ENCODE data around the gene SETBP1.

SETBP1 gene

GRCh38 chr18:44802508-44802907 is 121.8 kb downstream of the SETBP1 start:
- no peak for DNase-seq (ENCODE audit: low read depth)
- TF ChIP-seq POLR2A (IDR thresholded peaks at IDR 0.05; ENCODE audit: extremely low read depth, insufficient read length): no peak
- no peak for TF ChIP-seq CTCF (IDR thresholded peaks at IDR 0.05; ENCODE audit: low read depth, low read length)
- no peak for TF ChIP-seq MYC (IDR thresholded peaks at IDR 0.05; ENCODE audit: low read depth, low read length)
- TF ChIP-seq MAX (IDR thresholded peaks at IDR 0.05; ENCODE audit: low read depth, low read length): no peak
- no peak overlapping the region for H3K4me3 ChIP-seq (ENCODE audit: low read depth, low read length)

- no peak for DNase-seq (ENCODE audit: low read depth)
- TF ChIP-seq MYC (IDR thresholded peaks at IDR 0.05; ENCODE audit: low read depth, low read length): no peak
- no peak overlapping the region for H3K4me3 ChIP-seq (ENCODE audit: low read depth, low read length)
These were observed 122.4 kb downstream of the SETBP1 start for GRCh38 chr18:44803019-44803650.

DNA sequence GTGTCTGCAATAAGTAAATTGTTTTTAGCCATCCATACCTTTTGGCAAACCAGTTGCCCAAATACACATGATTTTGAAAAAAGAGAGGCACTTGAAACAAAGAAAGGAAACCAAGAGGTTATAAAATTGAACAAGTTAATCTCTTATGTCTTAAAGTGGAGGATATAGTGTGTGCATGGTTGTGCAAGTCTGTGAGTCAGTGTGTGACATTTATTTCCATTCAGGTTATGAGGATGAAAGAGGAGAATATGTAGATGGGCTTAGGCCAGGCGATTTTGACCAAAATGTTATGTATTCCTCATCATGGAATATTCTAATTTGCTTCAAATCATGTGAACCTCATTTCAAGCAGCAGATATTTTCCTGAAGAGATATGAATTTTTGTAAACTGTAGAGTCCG is 123.3 kb downstream of the SETBP1 start:
- no peak for TF ChIP-seq MYC (IDR thresholded peaks at IDR 0.05; ENCODE audit: low read depth, low read length)
- TF ChIP-seq POLR2A (IDR thresholded peaks at IDR 0.05; ENCODE audit: extremely low read depth, insufficient read length): no peak
- no peak for TF ChIP-seq CTCF (IDR thresholded peaks at IDR 0.05; ENCODE audit: low read depth, low read length)
- no peak for TF ChIP-seq MAX (IDR thresholded peaks at IDR 0.05; ENCODE audit: low read depth, low read length)

DNA sequence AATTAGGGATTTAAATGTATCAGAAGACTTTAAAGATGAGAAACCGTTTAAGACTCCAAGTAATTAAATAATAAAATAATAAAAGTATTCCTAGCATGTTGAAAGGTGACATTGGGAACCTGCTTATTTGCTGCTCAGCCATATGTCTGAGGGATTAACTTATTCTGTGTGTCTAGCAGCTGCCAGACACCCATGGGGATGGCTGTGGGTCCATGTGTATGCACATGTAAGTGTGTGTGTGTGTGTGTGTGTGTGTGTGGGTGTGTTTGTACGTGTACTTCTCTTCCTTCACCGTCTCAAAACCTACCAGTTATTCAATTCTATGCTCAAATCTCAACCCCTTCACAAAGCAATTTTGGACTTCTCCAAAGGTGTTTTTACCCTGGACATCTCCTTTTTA is 124.5 kb downstream of the SETBP1 start:
- no peak overlapping the region for H3K4me3 ChIP-seq (ENCODE audit: low read depth, low read length)
- TF ChIP-seq POLR2A (IDR thresholded peaks at IDR 0.05; ENCODE audit: extremely low read depth, insufficient read length) (no peak), CTCF (IDR thresholded peaks at IDR 0.05; ENCODE audit: low read depth, low read length) (no peak), MYC (IDR thresholded peaks at IDR 0.05; ENCODE audit: low read depth, low read length) (no peak), MAX (IDR thresholded peaks at IDR 0.05; ENCODE audit: low read depth, low read length) (no peak)
- DNase-seq (ENCODE audit: low read depth): no peak

More for the DNA sequence above, 123.3 kb downstream of the SETBP1 start:
- no peak for DNase-seq (ENCODE audit: low read depth)
- no peak overlapping the region for H3K4me3 ChIP-seq (ENCODE audit: low read depth, low read length)

DNA sequence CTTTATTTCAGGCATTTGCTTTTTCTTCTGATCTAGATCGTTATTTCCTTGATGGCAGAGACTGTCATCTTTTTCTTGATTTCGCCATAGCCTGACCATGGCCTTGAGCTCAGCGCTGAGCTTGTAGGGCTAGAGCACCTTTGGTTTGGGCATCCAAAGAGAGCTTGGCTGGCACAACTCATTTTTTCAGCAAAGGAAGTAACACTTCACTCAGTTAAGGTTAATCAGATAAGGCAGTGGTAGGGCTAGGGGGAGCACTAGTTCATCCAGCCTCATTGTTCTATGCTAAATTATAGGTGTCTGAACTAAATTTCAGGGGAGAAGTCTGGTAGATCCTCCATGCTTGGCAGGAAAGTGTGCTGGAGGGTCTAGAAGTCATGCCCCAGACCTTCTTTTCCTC is 125.0 kb downstream of the SETBP1 start:
- no peak for TF ChIP-seq MYC (IDR thresholded peaks at IDR 0.05; ENCODE audit: low read depth, low read length)
- no peak for TF ChIP-seq MAX (IDR thresholded peaks at IDR 0.05; ENCODE audit: low read depth, low read length)
- no peak for TF ChIP-seq CTCF (IDR thresholded peaks at IDR 0.05; ENCODE audit: low read depth, low read length)
- TF ChIP-seq POLR2A (IDR thresholded peaks at IDR 0.05; ENCODE audit: extremely low read depth, insufficient read length): no peak
- DNase-seq (ENCODE audit: low read depth): no peak
- H3K4me3 ChIP-seq (ENCODE audit: low read depth, low read length): no peak overlapping the region

GRCh38 chr18:44807766-44808165 is 127.1 kb downstream of the SETBP1 start:
- H3K4me3 ChIP-seq (ENCODE audit: low read depth, low read length): no peak overlapping the region
- no peak for DNase-seq (ENCODE audit: low read depth)
- TF ChIP-seq POLR2A (IDR thresholded peaks at IDR 0.05; ENCODE audit: extremely low read depth, insufficient read length): no peak
- no peak for TF ChIP-seq CTCF (IDR thresholded peaks at IDR 0.05; ENCODE audit: low read depth, low read length)
- TF ChIP-seq MAX (IDR thresholded peaks at IDR 0.05; ENCODE audit: low read depth, low read length): no peak
- TF ChIP-seq MYC (IDR thresholded peaks at IDR 0.05; ENCODE audit: low read depth, low read length): no peak

Measured in NB4 (cell line).